Stimulated activated CD8-positive, alpha-beta memory T cell treated with anti-CD3 and anti-CD28 coated beads, Interleukin-7, amount 100 ng/mL, for 48 hours (primary cell): ENCODE measurements around the gene MMD2.
A peak's percentile ranks its signal among the peaks of the same experiment; 100 is the strongest.
"Not testable (repeated sequence)": the region's sequence is repeated elsewhere in the genome, so short reads cannot be mapped to it uniquely, and the experiment has no call there.

Experiments
- DNase-seq, 2 donors: peaks; one replicate each; pipeline ENCODE4 v3.0.0-alpha.2; 2020; ENCODE audit warnings: low read depth in 1 of 2; ENCODE audit errors: extremely low read depth in 1 of 2

Gene MMD2, protein sequence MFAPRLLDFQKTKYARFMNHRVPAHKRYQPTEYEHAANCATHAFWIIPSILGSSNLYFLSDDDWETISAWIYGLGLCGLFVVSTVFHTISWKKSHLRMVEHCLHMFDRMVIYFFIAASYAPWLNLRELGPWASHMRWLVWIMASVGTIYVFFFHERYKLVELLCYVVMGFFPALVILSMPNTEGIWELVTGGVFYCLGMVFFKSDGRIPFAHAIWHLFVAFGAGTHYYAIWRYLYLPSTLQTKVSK

GRCh38 chr7:4958477-4959301, at the start of gene MMD2:
Gene MMD2, minus strand, starts transcription at chr7:4959187. Its CDS starts 170 bp downstream, at chr7:4959017.
- no peak for DNase-seq

DNA sequence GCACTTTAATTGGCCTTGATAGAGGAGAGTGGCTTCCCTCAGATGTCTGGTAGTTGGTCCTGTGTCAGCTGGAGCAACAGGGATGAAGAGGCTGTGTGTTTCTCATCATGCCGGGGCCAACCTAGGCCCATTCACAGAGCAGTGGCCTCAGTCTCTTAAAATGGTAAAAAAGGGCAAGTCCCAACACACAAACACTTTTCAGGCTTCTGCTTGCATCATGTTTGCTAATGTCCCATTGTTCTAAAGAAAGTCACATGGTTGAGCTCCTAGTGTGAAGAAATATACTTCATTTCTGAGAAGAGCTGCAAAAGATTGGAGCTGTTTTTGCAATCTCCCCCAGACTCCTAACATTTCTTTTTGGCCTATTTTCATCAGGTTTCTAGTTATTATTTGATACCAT, 46.1 kb upstream of the MMD2 start:
- DNase-seq = no peak

DNA sequence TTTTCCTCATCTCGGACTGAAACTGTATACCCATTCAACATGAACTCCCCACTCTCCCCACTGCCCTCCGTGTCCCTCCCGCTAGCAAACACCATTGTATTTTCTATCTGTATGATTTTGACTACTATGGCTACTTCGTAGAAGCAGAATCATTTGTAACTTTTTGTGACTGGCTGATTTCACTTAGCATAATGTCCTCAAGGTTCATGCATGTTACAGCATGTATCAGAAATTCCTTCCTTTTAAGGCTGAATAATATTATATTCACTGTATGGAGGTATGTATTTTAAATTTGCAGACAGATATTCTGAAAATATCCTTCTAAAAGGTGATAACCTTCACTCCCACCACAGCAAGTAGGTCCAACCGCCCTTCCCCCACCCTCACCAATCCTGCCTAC, 42.9 kb upstream of the MMD2 start:
- DNase-seq = no peak

- DNase-seq = no peak
Observed at GRCh38 chr7:5001003-5001402, 42.0 kb upstream of the MMD2 start.

DNA sequence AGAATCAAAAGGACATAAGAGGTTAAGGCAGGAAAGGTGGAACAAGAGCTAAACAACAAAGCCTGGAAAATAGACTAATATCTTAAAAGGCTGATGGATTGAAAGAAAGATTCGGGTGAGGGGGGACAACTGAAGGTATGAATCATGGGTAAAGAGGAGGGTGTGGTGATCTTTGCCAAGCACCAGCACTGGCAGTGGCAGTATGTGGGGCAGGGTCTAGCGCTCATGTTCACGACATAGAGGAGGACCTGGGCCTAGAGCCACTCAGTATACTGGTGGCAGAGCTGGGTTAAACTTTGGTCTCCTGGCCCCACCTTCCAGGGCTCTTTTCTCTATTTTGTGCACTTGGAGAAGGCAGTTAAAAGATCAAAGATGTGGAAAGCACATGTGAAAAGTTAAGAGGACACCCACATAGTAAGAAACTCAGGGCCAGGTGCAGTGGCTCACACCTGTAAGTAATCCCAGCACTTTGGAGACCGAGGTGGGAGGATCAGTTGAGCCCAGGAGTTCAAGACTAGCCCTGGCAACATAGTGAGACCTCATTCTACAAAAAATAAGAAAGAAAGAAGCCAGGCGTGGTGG, 40.5 kb upstream of the MMD2 start:
- DNase-seq = no peak

- no peak for DNase-seq
Observed at GRCh38 chr7:4998910-4999309, 39.9 kb upstream of the MMD2 start.

DNA sequence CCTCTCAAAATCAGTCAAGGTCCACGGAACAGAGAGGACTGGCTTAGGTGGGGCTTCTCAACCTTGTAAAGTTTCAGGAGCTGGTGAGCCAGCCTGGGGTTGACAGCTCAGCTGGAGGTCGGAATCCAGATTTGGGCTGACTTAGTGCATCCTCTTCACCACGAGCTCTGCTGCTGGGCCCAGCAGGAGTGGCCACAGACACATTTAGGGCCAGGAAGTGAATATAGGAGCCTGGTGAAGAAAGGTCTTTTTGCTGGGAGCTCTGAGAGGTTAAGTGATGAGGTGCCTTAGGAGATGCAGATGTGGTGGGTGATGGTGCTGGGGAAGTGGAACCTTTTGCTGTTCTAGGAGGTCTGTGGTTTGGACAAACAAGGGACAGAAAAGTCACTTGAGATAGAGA, 39.3 kb upstream of the MMD2 start:
- DNase-seq = no peak

DNA sequence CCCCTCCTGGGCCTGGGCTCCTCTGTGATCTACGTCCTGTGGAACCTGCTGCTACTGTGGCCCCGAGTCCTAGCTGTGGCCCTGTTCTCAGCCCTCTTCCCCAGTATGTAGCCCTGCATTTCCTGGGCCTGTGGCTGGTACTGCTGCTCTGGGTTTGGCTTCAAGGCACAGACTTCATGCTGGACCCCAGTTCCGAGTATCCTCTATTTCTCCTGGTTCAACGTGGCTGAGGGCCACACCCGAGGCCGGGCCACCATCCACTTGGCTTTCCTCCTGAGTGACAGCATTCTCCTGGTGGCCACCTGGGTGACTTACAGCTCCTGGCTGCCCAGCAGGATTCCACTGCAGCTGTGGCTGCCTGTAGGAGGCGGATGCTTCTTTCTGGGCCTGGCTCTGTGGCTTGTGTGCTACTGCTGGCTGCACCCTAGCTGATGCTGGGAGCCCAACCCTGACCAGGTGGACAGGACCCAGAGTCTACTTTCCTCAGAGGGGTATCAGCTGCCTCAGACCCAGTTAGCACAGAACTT, 37.8 kb upstream of the MMD2 start:
- no peak for DNase-seq

GRCh38 chr7:4995429-4995969, 36.5 kb upstream of the MMD2 start:
- DNase-seq = no peak

DNA sequence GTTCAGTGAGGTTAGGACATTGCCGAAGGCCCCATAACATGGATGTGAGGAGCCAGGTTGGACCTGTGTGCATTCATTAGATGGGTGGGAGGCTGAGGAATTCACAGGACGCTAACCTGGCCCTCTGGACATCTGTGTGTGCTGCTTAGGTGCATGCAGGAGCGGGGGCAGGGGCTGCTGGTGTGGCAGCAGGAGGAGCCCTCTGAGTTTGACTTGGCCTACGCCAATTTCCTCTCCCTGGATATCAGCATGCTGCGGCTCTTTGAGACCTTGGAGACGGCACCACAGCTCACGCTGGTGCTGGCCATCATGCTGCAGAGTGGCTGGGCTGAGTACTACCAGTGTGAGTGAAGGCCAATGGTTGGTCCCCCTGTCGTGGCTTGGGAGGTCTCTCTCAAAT, 34.5 kb upstream of the MMD2 start:
- no peak for DNase-seq

GRCh38 chr7:4982741-4983140, 23.8 kb upstream of the MMD2 start:
- DNase-seq = not testable (repeated sequence)

GRCh38 chr7:4981295-4981890, 22.4 kb upstream of the MMD2 start:
- DNase-seq = not testable (repeated sequence)

- not testable (repeated sequence) for DNase-seq
Observed at GRCh38 chr7:4975626-4976025, 16.6 kb upstream of the MMD2 start.

DNA sequence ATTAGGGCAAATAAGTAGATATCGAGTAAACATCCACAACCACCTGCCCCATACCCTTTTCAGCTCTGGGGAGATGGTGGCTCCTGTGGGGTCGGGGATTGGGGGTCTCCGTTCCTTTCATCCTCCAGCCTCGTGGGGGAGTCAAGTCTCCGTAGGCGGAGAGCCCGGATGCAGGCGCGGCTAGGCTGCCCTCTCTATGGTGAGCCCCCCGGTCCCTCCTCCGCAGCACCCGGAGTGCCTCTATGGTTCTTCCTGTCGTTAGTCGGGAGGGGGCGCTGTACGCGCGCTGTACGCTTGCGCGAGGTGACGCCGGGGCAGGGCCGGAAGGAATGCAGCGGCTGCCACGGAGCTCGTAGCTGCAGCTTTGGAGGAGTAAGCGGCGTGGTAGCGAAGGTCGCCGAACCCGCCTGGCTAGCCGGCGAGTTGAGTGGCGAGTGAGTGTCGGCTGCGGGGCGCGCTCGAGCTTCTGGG, 14.8 kb upstream of the MMD2 start:
- peak; percentile 87 to 89 for DNase-seq

- not testable (repeated sequence) for DNase-seq
Observed at GRCh38 chr7:4972446-4972845, 13.5 kb upstream of the MMD2 start.

DNA sequence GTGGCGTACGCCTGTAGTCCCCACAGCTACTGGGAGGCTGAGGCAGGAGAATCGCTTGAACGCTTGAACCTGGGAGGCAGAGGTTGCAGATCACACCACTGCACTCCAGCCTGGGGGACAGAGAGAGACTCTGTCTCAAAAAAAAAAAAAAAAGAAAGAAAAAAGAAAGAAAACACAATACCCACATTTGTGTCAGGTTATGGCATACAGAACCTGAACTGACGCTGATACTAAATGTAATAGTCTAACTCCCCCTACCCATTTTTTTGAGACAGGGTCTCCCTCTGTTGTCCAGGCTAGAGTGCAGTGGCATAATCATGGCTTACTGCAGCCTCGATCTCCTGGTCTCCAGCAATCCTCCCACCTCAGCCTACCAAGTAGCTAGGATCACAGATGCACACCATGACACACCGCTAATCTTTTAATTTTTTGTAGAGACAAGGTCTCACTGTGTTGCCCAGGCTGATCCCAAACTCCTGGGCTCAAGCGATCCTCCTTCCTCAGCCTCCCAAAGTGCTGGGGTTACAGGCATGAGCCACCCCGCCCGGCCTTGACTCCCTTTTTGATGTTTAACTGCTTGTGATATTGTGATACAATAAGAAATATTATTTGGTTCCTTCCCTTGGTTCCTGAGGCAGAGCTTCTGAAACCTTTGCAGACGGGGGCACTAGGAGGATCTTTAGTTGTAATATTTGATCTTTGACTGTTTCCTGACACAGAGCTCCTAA, 6.5 kb upstream of the MMD2 start:
- DNase-seq = no peak

DNA sequence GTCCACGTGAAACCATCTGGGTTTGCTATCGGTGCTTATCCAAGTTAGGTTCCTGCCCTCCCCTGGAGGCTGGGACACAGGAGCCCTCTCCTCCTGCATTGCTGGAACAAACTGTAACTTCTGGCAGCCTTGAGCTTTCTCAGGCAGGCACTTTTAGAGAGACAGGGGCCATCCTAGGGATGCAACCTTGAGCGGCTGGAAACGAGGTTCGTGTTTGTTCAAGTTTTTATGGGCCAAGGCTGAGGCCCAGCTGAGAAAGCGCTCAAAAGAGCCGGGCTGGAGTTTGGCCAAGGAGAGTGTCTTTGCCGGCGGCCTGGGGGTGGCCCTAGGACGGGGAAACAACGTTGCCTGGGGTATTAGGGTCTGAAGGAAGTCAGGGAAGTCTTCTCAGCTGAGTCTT, 5.5 kb upstream of the MMD2 start:
- DNase-seq = no peak

GRCh38 chr7:4962872-4963775, 4.1 kb upstream of the MMD2 start:
- DNase-seq = no peak

- DNase-seq = no peak
Observed at GRCh38 chr7:4960363-4960762, 1.4 kb upstream of the MMD2 start.
